ENCODE data around the gene CASR. TPM values are rescaled to one million over a fixed set of nuclear protein-coding genes. Genes with fewer than 3 reads are reported as not detected.

Gene CASR
- total RNA-seq, 1 experiment from 2014 or later, result 0.02 TPM

DNA sequence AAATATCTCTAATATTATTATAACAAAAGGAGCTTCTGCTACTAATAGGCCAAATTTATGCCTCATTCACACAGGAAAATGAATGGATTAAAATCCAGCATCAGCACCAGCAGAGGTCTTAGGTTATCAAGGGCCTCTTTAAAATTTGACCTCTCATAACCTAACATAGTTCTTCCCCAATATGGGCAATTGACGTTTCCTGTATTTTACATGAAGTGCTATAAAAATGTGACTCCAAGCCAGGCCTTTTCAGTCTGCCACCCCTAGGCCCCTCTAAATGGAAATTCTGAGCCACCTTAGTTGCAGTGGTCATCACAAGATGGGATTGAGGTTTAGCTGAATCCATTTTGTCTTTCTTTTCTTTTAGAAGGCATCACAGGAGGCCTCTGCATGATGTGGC, 70.1 kb downstream of the CASR start:
- peaks cover 8% of the 10 kb centered on the region for H3K27me3 Mint-ChIP-seq (ENCODE audit: low read depth)
- H3K36me3 Mint-ChIP-seq (ENCODE audit: insufficient read depth in 1 of 3, low read depth in 3 of 3), result no peaks in the 10 kb centered on the region
- H2BK5ac ChIP-seq (ENCODE audit: insufficient read length, low read length), result no peak overlapping the region
- no peak overlapping the region for H3K9ac ChIP-seq (ENCODE audit: extremely low read depth, insufficient read length, low read length)
- H4K5ac ChIP-seq (ENCODE audit: insufficient read length, low read depth, low read length), result no peak overlapping the region
- peaks cover under 1 to 3% of the 10 kb centered on the region in 2 experiments; a peak in 3 of 4 replicates for H3K4me1 Mint-ChIP-seq
- H3K23me2 ChIP-seq (ENCODE audit: insufficient read length, low read depth, low read length, poor library complexity, severe bottlenecking), result peaks cover under 1% of the 10 kb centered on the region
- H3K4ac ChIP-seq (ENCODE audit: low read depth, low read length), result no peak overlapping the region
- no peak for DNase-seq
- H2BK12ac ChIP-seq (ENCODE audit: insufficient read length, low read depth, low read length), result no peak overlapping the region
- H3K9me3 Mint-ChIP-seq, result no peaks in the 10 kb centered on the region
- H3K14ac ChIP-seq (ENCODE audit: insufficient read depth, low read length), result no peak overlapping the region
- H2BK15ac ChIP-seq (ENCODE audit: low read depth, low read length), result no peak overlapping the region
- no peaks in the 10 kb centered on the region for H3K9me3 ChIP-seq (ENCODE audit: control insufficient read depth, low read depth, low read length)
- H3K27ac Mint-ChIP-seq, result peak overlapping the region in 1 of 3 experiments; percentile 62; a peak in 1 of 7 replicates
- H4K20me1 ChIP-seq (ENCODE audit: control insufficient read depth, insufficient read depth, insufficient read length), result no peaks in the 10 kb centered on the region
- no peak overlapping the region for H2AK5ac ChIP-seq (ENCODE audit: insufficient read length, low read length)
- no peak overlapping the region for H3T11ph ChIP-seq (ENCODE audit: low read length)
- no peak overlapping the region for H3K27ac ChIP-seq (ENCODE audit: insufficient read length, low read depth, low read length)
- no peak overlapping the region for H3K23ac ChIP-seq (ENCODE audit: insufficient read length, low read depth, low read length)
- no peak overlapping the region for H4K8ac ChIP-seq (replicated peaks; ENCODE audit: insufficient read length, low read depth, low read length)
- no peak overlapping the region for H2AFZ ChIP-seq (ENCODE audit: low read length)
- H3K4me2 ChIP-seq (ENCODE audit: insufficient read depth, insufficient read length, low read length), result no peak overlapping the region
- no peak overlapping the region for H3K56ac ChIP-seq (ENCODE audit: insufficient read length, low read depth, low read length)
- no peaks in the 10 kb centered on the region for H3K79me2 ChIP-seq (ENCODE audit: insufficient read depth, low read length)
- no peak overlapping the region for H4K91ac ChIP-seq (ENCODE audit: insufficient read length, low read depth, low read length)
- no peaks in the 10 kb centered on the region for H3K79me1 ChIP-seq (ENCODE audit: insufficient read depth, low read depth, low read length, poor library complexity, severe bottlenecking)
- WGBS (ENCODE audit: extremely low coverage, insufficient read length, low lambda C conversion rate), result no CpG with 5 or more reads among the region's 1 CpG
- no peaks in the 10 kb centered on the region for H3K4me1 ChIP-seq (ENCODE audit: insufficient read depth, low read length)
- no peaks in the 10 kb centered on the region for H3K27me3 ChIP-seq (ENCODE audit: insufficient read depth, low read length)
- no peak overlapping the region for H3K18ac ChIP-seq (ENCODE audit: insufficient read length, low read depth, low read length)
- no peak overlapping the region for H2BK120ac ChIP-seq (ENCODE audit: low read depth, low read length, poor library complexity, severe bottlenecking)
- no peak overlapping the region for H2BK20ac ChIP-seq (ENCODE audit: low read depth, low read length, poor library complexity, severe bottlenecking)
- TF ChIP-seq, protein P1, sequence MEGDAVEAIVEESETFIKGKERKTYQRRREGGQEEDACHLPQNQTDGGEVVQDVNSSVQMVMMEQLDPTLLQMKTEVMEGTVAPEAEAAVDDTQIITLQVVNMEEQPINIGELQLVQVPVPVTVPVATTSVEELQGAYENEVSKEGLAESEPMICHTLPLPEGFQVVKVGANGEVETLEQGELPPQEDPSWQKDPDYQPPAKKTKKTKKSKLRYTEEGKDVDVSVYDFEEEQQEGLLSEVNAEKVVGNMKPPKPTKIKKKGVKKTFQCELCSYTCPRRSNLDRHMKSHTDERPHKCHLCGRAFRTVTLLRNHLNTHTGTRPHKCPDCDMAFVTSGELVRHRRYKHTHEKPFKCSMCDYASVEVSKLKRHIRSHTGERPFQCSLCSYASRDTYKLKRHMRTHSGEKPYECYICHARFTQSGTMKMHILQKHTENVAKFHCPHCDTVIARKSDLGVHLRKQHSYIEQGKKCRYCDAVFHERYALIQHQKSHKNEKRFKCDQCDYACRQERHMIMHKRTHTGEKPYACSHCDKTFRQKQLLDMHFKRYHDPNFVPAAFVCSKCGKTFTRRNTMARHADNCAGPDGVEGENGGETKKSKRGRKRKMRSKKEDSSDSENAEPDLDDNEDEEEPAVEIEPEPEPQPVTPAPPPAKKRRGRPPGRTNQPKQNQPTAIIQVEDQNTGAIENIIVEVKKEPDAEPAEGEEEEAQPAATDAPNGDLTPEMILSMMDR (conservative IDR thresholded peaks at IDR 0.05), result no peak
- H3K4me3 Mint-ChIP-seq, result no peak overlapping the region
